GM18519 (cell line): Measurements from ENCODE around the gene TPX2.

Experiments
- ATAC-seq: cut with Tn5 transposase; IDR thresholded peaks from one replicate; pipeline ENCODE4 v1.9.1; 2021; ENCODE audit warnings: mild to moderate bottlenecking, moderate library complexity; ENCODE audit not compliant: unreplicated experiment, low FRiP score

TPX2 gene

DNA sequence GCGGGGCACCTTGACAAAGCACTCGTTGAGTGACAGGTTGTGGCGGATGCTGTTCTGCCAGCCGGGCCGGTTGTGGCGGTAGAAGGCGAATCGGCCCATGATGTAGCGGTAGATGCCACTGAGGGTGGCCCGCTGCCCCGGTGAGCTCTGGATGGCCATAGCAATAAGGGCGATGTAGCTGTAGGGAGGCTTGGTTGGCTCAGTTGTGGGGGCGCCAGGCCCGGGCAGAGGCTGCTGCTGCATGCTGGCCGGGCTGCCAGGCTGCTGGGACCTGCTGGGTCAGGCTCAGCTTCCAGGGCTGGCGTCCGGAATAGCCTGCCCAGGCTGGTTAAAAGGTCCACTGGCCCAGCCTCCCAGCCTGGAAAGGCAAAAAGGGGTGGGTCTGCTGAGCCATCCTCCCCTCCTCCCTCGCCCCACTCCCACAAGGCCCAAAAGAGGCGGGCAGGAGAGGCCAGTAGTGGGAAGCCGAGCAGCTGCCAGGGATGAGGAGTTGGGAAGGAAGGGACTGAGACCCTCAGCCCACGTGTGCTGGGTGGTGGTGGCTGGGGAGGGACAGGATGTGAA is 106.3 kb downstream of the TPX2 start, which contains the start of gene FOXS1:
Gene FOXS1 (minus strand): TSS at position 305 of the 564 bp plus-strand sequence. CDS start 62 bp downstream, at position 243.
- no peak for ATAC-seq

DNA sequence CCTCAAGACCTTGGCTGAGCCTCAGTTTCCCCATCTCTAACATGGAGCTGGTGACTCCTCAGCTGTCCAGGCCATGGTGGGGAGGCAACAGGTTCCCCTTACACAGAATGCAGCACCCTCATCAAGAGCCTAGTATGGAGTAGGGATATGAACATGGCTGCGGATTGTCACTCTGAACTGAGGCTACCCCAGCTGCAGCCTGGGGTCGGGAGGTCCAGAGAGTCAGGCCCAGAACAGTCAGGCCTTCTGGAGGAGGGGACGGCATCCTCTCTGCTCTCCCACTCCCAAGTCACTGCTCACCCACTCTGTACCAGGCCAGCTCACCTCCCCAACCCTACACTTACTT is 107.7 kb downstream of the TPX2 start:
- no peak for ATAC-seq

DNA sequence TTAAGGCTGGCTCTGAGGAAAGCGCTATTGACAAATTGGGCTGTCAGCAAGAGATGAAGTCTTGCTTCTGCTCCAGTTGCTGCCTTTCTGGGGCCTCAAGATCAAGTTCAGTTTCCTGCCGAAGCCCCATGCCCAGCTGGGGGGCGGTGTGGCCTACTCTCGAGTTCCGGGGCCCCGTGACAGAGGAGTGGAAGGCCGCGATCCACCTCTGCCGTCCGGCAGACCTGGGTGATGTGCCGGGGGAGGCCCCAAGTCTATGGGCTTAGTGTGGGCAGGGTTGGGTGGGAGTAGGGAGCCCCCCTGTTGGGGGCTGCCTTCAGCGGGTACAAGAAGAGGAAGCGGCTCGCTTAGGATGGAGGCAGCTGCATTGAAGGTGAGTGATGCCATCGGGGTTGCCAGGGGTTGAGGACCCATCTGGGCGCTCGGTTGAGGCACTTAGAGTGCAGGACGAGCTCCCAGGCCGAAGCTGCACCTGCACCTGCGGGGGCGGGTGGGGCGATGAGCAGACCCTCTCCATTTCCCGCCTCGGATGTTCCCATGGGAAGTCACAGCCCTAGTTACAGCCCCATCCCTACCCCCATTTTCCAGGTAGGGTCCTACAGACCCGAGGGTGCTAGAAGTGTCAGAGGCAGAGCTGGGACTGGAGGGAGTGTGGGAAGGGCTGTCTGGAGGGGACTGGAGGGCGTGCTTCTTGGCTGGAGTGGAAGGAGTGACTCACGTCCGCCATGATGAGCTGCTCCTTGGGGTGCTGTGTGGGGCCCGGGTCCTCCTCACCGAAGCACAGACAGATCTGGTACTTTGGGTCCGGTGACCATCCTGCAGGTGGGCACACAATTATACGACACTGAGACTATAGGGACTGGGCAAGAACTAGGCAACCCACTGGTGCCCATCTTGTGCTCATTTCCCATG is 109.3 kb downstream of the TPX2 start:
- no peak for ATAC-seq

DNA sequence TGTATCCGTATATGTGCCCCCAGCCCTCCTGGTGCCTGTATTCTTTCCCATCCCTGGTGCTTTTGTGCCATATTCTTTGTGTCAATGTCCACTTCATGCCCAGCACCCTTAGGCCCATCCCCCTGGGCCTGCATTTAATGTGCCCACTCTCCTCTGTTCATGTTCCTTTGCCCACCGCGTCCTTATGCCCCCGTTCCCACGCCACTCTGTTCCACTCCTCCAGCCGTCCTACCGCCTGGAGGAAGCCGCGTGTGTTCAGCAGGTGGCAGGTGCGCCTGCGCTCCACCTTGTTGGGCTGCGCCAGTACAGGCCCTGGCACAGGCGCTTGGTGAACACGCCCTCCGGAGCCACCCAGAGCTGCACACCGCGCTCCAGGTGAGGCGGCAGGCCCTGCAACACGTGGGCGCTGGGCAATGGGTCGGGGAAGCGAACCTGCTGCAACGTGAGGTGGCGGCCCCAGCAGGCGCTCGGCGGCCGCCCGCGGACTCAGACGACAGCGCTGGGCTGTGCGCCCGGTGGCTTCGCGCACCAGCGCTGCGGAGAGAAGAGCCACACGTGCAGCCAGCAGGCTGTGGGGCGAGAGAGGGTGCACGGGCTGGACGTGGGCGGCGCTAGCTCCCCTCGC is 110.3 kb downstream of the TPX2 start:
- ATAC-seq, result no peak
